GM19043 (cell line): ENCODE results near the gene PKP4.
A peak's percentile ranks its signal among the peaks of the same experiment; 100 is the strongest.
"Not testable (repeated sequence)": the region's sequence is repeated elsewhere in the genome, so short reads cannot be mapped to it uniquely, and the experiment has no call there.

ENCODE experiments used
- ATAC-seq: cut with Tn5 transposase; IDR thresholded peaks from one replicate; pipeline ENCODE4 v1.9.1; 2021; ENCODE audit warnings: low read depth; ENCODE audit not compliant: unreplicated experiment

The PKP4 gene

GRCh38 chr2:158464426-158465281 is 7.9 kb downstream of the PKP4 start:
- peak; percentile 57 for ATAC-seq

- no peak for ATAC-seq
These were observed 10.5 kb downstream of the PKP4 start for GRCh38 chr2:158467248-158467647.

- not testable (repeated sequence) for ATAC-seq
These were observed 16.1 kb downstream of the PKP4 start for GRCh38 chr2:158472829-158473228.

GRCh38 chr2:158473300-158473699 is 16.5 kb downstream of the PKP4 start:
- ATAC-seq = not testable (repeated sequence)

GRCh38 chr2:158473719-158474392 is 17.1 kb downstream of the PKP4 start:
- no peak for ATAC-seq

- not testable (repeated sequence) for ATAC-seq
These were observed 17.8 kb downstream of the PKP4 start for GRCh38 chr2:158474526-158475011.

GRCh38 chr2:158477202-158477601 is 20.4 kb downstream of the PKP4 start:
- no peak for ATAC-seq

GRCh38 chr2:158478237-158478636 is 21.5 kb downstream of the PKP4 start:
- ATAC-seq = no peak

- ATAC-seq = no peak
These were observed 22.1 kb downstream of the PKP4 start for GRCh38 chr2:158478816-158479215.

GRCh38 chr2:158481116-158481515 is 24.4 kb downstream of the PKP4 start:
- ATAC-seq = no peak

- ATAC-seq = no peak
These were observed 25.8 kb downstream of the PKP4 start for GRCh38 chr2:158482594-158482993.

GRCh38 chr2:158484892-158485556 is 28.3 kb downstream of the PKP4 start:
- ATAC-seq = no peak

GRCh38 chr2:158486150-158486969 is 29.6 kb downstream of the PKP4 start:
- no peak for ATAC-seq

GRCh38 chr2:158486970-158487325 is 30.2 kb downstream of the PKP4 start:
- no peak for ATAC-seq

GRCh38 chr2:158487419-158487818 is 30.7 kb downstream of the PKP4 start:
- no peak for ATAC-seq

- no peak for ATAC-seq
These were observed 31.9 kb downstream of the PKP4 start for GRCh38 chr2:158488442-158489216.

GRCh38 chr2:158489366-158490112 is 32.8 kb downstream of the PKP4 start:
- no peak for ATAC-seq

GRCh38 chr2:158491072-158491471 is 34.3 kb downstream of the PKP4 start:
- no peak for ATAC-seq

- no peak for ATAC-seq
These were observed 36.7 kb downstream of the PKP4 start for GRCh38 chr2:158493458-158493857.
